GM18498 (cell line): Measurements from ENCODE around the gene FICD.
"Not testable (repeated sequence)": the region's sequence is repeated elsewhere in the genome, so short reads cannot be mapped to it uniquely, and the experiment has no call there.

Experiments
- ATAC-seq: cut with Tn5 transposase; IDR thresholded peaks from one replicate; pipeline ENCODE4 v1.9.1; 2021; ENCODE audit warnings: mild to moderate bottlenecking, moderate library complexity; ENCODE audit not compliant: unreplicated experiment

FICD gene

DNA sequence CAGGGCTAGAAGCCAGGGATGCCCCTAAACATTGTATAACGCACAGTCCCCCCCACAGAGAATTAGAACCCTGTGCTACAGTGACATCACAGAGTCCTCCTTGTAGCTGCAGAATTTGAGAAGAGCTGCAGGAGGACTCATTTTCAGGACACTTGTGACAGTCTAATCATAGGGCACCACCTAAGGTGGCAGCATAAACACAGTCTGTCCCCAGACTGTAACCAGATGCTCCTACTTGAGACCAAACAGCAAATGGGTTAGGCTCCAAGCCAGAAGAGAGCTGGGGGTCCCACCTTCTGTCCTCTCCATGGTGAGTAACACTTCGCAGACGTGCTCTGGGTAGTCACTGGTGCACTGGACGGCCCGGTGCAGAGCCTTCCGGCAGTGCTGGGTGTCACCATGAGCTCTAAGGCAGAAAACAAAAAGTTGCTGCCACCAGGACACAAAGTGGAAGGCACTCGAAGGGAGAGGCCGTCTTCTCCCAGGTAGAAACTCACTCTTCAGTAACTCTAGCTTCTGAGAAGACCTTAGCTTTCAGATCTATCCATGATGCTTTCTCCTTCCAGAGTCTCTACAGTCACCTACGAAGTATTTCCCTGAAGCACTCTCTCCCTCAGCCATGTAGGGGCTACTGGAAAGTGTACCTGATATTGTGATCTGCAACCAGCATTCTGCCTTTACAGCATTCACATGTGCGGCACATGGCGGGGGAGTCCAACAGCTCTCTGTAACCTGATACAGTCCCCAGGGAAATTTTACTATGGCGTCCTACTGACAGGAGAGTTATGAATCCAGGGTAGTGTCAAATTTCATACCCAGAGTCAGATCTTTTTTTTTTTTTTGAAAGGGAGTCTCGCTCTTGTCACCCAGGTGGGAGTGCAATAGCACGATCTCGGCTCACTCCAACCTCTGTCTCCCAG is 17.1 kb downstream of the FICD start:
- ATAC-seq = no peak

- no peak for ATAC-seq
Measured at GRCh38 chr12:108538146-108538545, 23.1 kb downstream of the FICD start.

DNA sequence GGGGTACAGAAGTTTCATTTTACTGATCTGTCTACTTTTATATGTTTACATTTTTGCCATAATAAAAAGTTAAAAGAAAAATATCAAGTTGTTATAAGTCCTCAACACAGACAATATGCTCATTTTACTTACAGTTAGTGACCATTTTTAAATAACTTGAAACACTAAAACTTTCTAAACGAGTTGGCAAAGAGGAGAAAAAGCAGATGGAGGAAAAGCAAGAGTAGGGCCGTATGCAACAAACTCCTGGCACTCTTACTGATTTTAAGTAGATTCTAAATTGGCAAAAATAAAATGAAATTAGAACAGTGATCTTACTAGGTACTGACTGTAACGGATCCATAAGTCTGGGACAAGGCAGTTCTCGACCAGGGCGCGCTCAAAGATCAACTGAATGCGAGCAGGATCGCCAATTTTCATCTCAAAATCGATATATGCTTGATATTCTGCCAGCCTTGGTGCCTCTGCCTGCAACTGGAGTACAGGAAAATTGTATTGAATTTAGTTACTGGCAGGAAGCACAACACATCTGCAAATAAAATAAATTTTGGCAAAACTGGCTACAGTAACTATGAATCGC is 23.6 kb downstream of the FICD start:
- no peak for ATAC-seq

- no peak for ATAC-seq
Measured at GRCh38 chr12:108542320-108542719, 27.2 kb downstream of the FICD start.

GRCh38 chr12:108543652-108544051 is 28.6 kb downstream of the FICD start:
- ATAC-seq = no peak

DNA sequence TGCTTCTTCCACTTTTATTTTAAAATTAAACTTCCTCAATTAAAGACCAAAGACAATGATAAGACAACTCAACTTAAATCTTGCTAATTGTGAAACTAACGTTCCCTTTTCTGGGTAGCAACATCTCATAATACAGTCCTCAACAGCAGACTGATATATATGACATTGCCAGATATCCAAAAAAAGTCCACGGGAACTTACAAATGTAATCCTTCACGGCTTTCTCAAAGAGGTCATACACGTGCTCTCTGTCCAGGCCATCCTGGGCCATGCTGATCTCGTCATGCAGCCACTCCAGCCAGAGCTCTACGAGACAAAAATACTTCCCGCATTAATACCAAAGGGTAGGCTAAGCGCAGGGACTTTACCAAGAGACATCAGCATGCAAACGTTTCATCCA is 32.6 kb downstream of the FICD start:
- ATAC-seq = no peak

- ATAC-seq = no peak
Measured at GRCh38 chr12:108548954-108549521, 34.0 kb downstream of the FICD start.

DNA sequence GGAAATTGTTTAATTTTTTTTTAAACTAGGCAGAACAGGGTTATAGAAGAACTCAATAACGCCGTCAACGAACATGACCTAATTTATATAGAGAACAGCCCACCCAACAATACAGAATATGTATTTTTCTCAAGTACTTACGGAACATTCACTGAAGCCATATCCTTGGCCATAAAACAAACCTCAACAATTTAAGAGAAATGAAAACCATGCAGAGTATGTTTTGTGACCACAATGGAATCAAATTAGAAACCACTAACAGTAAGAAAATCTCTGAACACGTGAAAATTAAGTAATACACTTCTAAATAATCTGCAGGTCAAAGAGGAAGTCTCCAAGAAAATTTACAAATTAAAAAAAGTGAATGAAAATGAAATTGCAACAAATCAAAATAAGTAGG is 36.5 kb downstream of the FICD start:
- ATAC-seq = no peak

DNA sequence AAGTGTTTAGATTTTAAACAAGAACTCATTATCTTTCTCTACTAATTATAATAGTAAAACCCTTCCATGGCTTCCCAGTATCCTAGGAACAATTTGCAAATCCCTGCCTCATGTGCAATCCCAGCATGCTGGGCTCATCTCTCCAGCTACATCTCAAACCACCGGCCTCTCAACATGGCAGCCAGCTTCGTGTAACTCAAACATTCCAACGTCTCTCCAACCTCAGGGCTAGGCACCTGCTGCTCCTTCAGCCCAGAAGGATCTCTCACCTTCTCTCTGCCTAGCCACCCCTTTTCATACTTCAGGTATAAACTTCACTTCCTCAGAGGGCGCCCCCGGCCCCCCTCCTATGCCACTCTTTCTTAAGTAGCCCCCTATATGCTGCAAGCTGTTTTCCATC is 38.7 kb downstream of the FICD start:
- no peak for ATAC-seq

- ATAC-seq = not testable (repeated sequence)
Measured at GRCh38 chr12:108555383-108555782, 40.3 kb downstream of the FICD start.

GRCh38 chr12:108559007-108559655 is 44.1 kb downstream of the FICD start:
- no peak for ATAC-seq

DNA sequence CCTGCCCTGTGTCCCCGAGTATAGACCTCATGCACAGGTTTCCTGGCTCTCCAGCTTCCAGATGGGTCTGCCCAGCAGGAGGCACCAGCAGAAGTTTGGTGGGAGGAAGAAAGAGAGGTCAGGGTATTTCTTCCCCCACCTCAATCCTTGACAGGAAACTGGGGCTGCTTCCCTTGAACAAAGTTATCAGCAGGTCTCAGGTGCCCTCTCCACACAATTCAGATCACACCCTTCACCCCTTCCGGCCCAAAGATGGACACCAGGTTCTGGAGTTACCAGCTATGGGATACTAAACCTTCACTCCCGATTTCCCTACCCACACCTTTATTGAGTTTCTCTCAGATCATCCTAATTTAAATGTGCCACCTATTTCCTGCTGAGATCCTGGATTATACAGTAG is 44.7 kb downstream of the FICD start:
- ATAC-seq = no peak

DNA sequence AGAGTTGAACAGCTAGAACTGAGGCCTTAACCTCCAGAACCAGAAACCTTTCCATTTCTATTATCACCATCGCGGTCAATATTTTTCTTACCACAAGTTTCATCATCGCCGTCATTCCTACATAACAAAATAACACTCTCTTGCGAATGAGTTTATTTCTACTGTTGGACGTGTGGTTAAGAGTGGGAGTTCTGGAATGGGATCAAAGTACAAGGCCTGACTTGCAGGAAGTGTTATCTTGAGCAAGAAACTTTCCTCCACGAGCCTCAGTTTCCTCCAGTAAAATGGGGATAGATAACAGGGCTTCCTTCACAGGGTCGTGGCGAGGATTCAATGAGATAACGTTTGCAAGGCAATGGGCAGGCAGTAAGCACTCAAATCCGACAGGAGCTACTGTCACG is 45.2 kb downstream of the FICD start:
- ATAC-seq = no peak

- peak; percentile 40 for ATAC-seq
Measured at GRCh38 chr12:108560752-108561719, 46.0 kb downstream of the FICD start, which contains the start of gene SART3. Gene SART3, minus strand, starts transcription at chr12:108561173. Its CDS starts 19 bp downstream, at chr12:108561154.

DNA sequence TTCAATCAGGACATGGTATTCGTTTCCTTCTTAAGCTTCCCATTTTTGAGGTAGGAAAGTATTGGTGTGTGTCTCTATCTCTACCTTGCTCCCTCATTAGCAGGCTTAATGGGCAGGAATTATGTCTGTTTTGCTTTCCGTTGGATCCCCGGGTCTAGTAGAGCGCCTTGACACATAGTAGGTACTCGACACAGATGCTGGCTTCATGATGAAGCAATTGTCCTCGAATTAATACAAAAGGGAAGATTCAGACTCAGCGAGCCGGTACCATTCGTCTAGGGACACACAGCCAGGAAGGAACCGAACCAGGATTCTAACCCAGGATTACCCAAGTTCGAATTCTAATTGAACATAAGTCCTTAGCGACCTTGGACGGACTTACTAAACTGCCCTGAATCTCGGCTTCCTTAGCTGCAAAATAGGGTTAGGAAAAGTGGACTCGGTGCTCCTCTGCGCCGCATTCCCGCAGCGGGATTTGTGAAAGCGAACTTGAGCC is 46.8 kb downstream of the FICD start:
- ATAC-seq = no peak

DNA sequence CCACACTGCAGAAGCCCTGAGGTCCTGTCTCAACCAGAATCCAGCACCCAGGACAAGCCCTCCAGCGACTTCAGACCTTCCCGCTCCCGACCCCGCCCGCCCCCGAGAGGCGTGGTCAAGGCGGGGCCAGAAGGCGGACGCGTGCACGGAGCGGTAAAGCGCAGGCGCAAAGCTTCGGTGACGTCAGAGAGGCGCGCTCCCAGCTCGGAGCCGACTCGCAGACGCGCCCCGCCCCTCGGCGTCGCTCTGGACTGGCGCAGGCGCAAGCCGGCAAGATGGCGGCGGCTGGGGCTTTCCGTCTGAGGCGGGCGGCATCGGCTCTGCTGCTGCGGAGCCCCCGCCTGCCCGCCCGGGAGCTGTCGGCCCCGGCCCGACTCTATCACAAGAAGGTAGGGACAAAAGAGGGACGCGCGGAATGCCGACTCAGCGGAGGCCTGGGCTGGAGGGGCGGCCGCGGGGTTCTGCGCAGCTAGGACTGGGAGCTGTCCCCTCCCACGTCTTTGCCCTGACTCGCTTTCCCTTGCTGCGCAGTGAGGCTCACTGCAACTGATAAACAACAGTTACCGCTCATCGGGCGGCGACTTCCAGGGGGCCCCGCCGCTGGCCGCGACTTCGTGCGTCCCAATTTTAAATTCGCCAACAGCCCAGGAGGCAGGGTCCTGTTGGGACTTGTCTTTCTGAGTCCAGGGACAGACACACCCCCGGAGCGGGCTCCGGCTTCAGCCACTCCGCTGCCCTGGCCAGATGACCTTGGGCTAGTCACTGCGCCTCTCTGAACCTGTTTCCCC is 47.5 kb downstream of the FICD start, which contains the start of gene ISCU:
Gene ISCU (plus strand): TSS at position 249 of the 788 bp plus-strand sequence. CDS start 27 bp downstream, at position 276.
- ATAC-seq = peak; percentile 59

DNA sequence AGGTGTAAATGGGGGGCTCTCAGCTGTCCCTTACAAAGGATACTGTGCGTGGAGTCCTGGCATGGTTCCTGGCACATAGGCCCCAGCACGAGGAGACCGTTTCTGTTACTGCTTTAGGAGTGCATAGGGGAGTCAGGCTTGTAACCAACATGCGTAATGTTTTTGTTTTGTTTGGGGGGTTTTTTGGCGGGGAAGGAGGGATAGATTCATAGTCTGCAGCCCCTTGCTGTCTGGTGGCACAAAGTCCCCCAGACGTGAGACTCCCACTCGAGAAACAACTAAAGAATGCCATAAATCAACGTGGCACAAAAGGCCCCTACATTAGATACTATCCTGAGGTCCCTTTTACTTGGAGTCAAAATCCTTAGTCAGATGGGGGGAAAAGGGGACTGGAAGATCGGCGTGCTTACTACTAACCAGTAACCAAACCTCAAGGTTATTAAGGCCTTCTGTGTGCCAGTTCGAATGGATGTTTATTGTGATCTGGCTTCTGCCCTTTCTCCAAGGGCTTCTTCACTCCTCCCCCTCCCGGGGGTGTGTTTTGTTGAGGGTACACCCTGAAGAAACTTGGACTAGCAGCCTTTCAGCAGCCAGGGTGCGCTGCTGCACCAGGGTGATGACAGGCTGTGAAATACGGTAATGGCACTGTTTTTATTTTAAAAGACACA is 48.2 kb downstream of the FICD start:
- peak; percentile 37 for ATAC-seq

DNA sequence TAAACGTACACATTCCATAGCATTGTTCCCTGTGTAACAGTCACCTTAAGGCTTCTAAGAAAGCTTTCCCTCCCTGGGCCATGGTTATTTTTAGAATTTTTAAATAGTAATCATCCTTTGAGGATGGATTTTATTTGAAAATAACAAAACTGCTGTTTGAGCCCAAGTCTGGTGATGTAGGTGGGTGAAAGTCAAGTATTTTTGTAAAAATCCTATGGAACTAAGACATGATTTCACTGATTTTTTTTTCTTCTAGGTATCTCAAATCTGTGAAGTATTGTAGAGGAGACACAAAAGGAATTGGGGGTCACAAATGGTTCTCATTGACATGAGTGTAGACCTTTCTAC is 48.7 kb downstream of the FICD start:
- ATAC-seq = no peak

DNA sequence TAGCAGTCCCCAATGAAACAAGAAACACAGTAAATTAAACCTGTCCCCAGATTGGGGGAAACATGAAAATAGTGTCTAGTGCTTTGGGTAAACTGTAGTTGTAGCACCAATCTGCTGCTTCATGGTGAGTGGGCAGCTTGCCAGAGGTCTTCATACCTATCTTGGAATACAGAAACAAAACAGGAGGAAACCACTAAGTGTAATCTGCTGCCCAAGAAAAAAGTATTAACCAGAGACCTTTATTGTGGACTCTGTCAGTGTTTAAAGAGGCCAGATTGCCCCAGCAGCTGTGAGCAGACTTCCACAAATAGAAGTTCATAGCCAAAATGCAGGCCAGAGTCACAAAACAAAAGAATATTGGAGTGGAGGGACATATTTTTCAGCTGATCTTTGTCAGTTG is 49.6 kb downstream of the FICD start:
- ATAC-seq = no peak
